Urinary bladder (tissue), 4 donors: ENCODE measurements around the gene AGAP1. TPM values are rescaled to one million over a fixed set of nuclear protein-coding genes. Genes with fewer than 3 reads are reported as not detected.

Experiments used
- DNase-seq: peaks from one replicate; pipeline ENCODE4 v3.0.0-alpha.2; 2015; ENCODE audit errors: extremely low spot score
- H3K27ac ChIP-seq: one replicate; pipeline ENCODE4 v1.5.1; 2013; ENCODE audit warnings: low read depth, mild to moderate bottlenecking, moderate library complexity
- H3K36me3 ChIP-seq: one replicate; pipeline ENCODE4 v1.6.1; 2013; ENCODE audit warnings: mild to moderate bottlenecking, moderate library complexity; ENCODE audit not compliant: insufficient read depth
- H3K4me1 ChIP-seq: one replicate; pipeline ENCODE4 v1.6.1; 2013; ENCODE audit warnings: mild to moderate bottlenecking, moderate library complexity; ENCODE audit not compliant: insufficient read depth
- H3K4me3 ChIP-seq: one replicate; pipeline ENCODE4 v1.5.1; 2013; ENCODE audit warnings: low read depth, low read length
- WGBS: extraction: QIAGEN DNeasy Blood & Tissue Kit; methylation state at CpG from one replicate; pipeline ENCODE4 v1.1.7; 2013; 5-methylcytosine and 5-hydroxymethylcytosine counted together
- polyA plus RNA-seq: library from polyadenylated mRNA; stranded (reverse); fragments of 200-250 nt; gene quantifications from one replicate; pipeline ENCODE4 v1.2.3, GENCODE V29; 2013
- total RNA-seq: library from RNA; depleted of rRNA; stranded (reverse); fragments of >200 nt; gene quantifications from one replicate; pipeline ENCODE4 v1.2.3, GENCODE V29; 2014
- donor health status: healthy with polysubstance abuse.
- donor health status: healthy.

Gene AGAP1
- total and polyA plus RNA-seq, 2 donors = 12.8 to 24.7 TPM

DNA sequence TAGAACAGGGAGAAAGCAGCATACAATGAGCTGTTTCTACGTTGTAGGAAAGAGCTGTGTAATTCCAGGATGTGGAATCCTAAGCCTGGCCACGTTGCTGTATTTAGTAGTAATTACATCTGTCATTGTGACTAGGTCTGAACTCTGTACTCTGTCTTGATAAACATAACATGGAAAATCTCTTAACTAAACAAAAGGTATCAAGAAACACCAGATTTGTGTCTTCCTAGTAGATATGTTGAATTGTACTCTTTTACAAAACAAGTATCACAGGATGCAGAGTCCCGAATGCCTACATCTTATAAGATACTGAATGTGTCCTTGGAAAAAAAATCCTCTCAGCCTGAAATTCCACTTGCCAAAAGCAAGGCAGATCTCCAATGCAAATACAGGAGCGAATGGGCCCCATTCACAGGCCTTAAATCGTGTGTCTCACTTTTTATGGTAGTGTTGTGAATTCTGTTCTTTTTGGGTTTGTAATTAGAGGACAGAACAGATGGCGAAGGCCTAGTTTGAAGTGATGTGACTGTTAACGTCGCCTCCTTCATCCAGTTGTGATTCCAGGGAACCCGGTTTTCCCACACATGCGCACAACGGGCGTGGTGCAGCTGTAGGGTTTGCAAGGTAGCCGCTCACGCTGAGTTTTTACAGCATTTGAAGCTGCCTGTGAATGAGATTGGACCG is 427.8 kb downstream of the AGAP1 start:
- H3K27ac ChIP-seq = no peak overlapping the region
- no peak for DNase-seq
- no peak overlapping the region for H3K4me3 ChIP-seq
- H3K36me3 ChIP-seq = no peaks in the 10 kb centered on the region
- 87% methylated on average over 15 of the region's 15 CpGs for WGBS
- no peaks in the 10 kb centered on the region for H3K4me1 ChIP-seq

DNA sequence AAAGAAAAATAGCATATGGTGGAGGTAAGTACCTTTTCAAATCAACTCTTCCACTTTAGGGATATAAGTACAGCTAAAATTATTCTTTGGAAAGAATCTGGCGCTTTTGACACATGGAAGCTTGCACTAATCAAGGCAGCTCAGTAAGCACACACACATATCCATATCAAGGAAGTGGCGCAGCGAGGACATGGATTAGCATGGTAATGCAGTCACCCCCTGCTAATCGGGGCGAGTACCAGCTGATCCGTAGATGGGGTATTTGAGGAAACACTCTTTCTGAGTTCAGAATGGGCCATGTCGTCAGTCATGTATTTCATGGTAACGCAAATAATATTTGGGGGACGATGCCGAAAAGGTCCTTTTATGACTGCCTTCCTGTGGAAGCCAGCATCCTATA is 429.0 kb downstream of the AGAP1 start:
- Histone ChIP-seq H3K27ac (no peak overlapping the region), H3K36me3 (no peaks in the 10 kb centered on the region), H3K4me1 (no peaks in the 10 kb centered on the region), H3K4me3 (no peak overlapping the region)
- no peak for DNase-seq
- 94% methylated on average over 10 of the region's 10 CpGs for WGBS

DNA sequence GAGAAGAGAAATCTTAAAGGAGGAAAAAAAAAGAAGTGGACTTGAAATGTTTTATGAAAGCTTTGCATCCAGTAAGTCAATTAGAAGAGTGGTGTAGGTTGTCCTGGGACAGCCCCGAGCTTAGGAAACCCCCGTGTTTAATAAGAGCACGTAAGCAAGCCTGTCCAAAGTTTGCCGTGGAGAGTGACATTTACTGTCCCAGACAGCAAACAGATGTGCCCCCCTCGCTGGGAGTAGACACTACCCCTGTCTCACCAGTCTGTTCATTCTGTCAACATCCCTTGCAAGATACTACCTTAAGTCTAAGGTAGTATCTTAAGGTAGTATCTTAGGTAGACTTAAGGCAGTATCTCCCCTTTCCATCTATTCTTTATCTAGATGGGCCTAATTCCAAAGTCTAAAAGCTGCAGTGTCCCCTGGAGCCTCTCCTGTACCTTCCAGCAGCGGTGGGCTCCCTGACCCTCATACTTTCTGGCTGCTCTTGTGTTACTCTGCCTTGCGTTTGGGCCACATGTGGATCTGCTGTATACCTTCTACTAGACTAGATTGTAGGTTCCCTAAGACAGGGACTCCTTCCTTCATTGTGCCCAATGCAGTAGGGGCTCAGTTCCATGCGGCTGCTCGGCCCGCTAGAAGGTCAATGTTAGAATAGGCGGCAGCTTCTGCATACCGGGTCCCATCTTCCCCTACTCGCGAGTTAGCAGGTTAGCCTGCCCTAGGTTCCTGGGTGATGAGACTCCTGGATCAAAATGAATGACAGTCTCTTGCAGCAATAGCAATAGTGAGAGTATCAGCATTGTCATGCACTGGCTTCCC is 430.2 kb downstream of the AGAP1 start:
- Histone ChIP-seq H3K4me1 (no peaks in the 10 kb centered on the region), H3K36me3 (no peaks in the 10 kb centered on the region), H3K27ac (no peak overlapping the region), H3K4me3 (no peak overlapping the region)
- no peak for DNase-seq
- 86% methylated on average over 14 of the region's 14 CpGs for WGBS

DNA sequence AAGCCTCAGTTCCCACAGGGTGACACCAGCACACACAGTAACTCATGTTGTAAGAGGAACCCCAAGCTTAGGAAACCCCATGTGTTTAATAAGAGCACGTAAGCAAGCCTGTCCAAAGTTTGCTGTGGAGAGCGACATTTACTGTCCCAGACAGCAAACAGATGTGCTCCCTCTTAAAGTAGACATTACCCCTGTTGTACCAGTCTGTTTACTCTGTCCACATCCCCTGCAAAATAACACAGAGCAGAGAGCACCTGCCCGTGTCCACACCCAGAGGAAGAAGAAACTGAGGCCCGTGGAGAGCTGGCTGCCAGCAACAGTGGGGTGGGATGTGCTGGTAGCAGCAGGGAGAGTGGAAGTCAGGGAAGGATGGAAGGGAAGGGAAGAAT is 430.8 kb downstream of the AGAP1 start:
- WGBS = 87% methylated on average over 4 of the region's 4 CpGs
- Histone ChIP-seq H3K4me1 (no peaks in the 10 kb centered on the region), H3K4me3 (no peak overlapping the region), H3K27ac (no peak overlapping the region), H3K36me3 (no peaks in the 10 kb centered on the region)
- DNase-seq = no peak

DNA sequence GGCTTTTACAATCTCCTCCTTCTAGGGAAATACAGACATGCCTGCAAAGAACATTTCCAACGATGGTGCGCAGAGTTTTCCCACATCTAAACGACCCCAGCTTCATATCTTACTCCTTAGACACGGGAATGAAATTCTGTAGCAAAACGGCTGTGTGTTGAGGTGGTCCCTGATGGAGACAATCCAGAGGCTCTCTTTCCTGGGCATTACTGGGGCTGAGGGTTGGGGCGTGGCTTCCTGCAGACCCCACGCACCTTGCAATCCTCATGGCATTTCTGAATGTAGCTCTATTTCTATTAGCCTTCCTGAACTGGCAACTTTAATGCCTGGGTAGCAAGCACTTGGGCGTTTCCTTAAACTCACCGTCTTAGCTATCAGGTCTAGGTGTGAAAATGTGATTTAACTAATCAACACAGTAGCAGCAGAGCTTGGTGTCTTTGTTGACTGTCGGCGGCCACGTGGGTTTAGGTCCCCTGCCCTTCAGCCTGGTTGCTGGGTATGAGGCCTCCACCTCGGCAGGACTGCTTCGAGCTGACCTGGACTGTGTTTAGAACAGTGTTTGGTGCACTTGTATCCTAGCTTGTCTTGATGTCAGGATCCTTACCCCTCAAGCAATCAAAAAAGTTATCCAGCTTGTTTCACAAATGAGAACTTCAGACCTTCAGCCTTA is 431.5 kb downstream of the AGAP1 start:
- no peaks in the 10 kb centered on the region for H3K4me1 ChIP-seq
- H3K36me3 ChIP-seq = no peaks in the 10 kb centered on the region
- H3K4me3 ChIP-seq = no peak overlapping the region
- H3K27ac ChIP-seq = no peak overlapping the region
- no peak for DNase-seq
- 88% methylated on average over 14 of the region's 14 CpGs for WGBS

DNA sequence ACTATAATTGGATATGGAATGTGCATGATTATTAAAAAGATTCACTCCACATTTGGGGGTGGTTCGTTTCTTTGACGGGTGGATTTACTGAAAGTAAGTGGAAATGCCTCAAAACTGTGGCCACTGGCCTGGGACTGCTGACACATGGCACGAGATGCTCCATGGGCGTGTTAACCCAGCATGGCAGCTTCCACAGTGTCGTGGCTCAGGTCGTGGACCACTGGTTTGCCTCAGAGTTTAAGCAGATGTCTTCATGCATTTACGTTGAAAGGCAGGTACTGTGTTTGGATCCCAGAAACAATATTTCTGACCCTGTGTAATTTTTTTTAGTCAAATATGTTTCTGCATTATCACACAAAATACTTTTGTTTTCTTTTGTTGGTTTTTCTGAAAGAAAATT is 432.4 kb downstream of the AGAP1 start:
- no peaks in the 10 kb centered on the region for H3K4me1 ChIP-seq
- H3K4me3 ChIP-seq = no peak overlapping the region
- DNase-seq = no peak
- no peak overlapping the region for H3K27ac ChIP-seq
- WGBS = 95% methylated on average over 7 of the region's 7 CpGs
- no peaks in the 10 kb centered on the region for H3K36me3 ChIP-seq

DNA sequence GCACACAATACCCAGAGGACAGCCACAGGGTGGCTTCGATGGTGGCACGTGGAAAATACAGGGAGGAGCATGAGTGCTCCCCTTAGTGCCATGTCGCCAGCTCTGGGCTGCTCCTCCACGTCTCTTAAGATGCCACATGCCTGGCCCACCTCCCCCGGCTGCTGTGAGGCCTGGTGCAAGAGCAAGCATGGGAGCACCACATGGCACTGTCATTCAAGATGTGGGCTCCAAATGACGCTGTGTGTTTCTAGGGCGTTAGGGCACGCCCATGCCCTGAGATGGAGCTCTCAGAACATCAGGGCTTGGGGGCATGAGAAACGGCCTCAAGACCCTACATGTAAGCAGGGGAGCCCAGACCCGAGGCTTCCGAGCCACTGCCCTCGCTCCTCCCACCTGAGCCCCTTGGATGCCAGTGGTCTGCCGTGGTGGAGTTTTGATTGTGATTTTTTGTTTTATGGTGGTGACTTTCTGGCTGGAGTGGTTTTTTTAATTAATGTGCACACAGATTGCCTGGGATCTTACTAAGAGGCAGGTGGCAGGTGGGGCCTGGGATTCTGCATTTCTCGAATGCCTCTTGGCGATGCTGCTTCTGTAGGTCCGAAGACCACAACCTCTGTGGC is 435.0 kb downstream of the AGAP1 start:
- WGBS = 98% methylated on average over 16 of the region's 16 CpGs
- Histone ChIP-seq H3K36me3 (no peaks in the 10 kb centered on the region), H3K27ac (no peak overlapping the region), H3K4me3 (no peak overlapping the region), H3K4me1 (no peaks in the 10 kb centered on the region)
- no peak for DNase-seq

DNA sequence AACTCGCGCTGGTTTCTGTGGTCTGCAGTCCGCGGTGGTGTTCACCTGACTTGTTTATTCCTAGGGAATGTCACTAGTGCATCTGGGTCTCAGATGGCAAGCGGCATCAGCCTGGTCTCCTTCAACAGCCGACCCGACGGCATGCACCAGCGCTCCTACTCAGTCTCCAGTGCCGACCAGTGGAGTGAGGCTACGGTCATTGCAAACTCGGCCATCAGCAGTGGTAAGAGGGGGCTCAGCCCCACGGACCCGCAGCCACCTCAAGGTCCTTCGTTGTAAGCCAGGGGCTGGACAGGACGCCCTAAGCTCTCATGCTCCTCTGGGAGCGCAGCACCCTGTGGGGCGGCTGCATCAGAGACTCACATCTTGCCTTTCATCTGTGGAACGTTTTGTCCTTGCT is 436.9 kb downstream of the AGAP1 start:
- H3K36me3 ChIP-seq = no peaks in the 10 kb centered on the region
- no peak overlapping the region for H3K27ac ChIP-seq
- no peaks in the 10 kb centered on the region for H3K4me1 ChIP-seq
- WGBS = 94% methylated on average over 19 of the region's 19 CpGs
- no peak overlapping the region for H3K4me3 ChIP-seq
- no peak for DNase-seq

DNA sequence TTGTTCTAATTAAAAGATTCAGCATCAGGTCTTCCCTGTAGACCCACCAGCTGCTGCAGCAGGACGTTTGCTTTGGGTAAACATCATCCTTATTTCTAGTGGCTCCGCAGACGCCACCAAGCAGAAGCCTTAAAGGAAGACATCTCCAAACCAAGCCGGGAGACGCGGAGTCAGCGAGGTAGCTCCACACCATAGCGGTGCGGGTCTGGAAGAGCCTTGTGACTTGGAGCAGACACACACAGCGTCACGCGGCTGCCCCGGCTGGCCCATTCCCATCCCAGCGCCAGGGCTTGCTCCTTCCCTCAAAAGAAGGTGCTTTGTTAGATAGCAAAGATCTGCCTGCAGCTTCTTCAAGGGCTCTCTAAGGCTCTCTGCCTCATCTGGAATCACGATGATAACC is 437.8 kb downstream of the AGAP1 start:
- no peak overlapping the region for H3K27ac ChIP-seq
- no peaks in the 10 kb centered on the region for H3K36me3 ChIP-seq
- H3K4me3 ChIP-seq = no peak overlapping the region
- no peak for DNase-seq
- H3K4me1 ChIP-seq = no peaks in the 10 kb centered on the region
- WGBS = 93% methylated on average over 15 of the region's 15 CpGs

DNA sequence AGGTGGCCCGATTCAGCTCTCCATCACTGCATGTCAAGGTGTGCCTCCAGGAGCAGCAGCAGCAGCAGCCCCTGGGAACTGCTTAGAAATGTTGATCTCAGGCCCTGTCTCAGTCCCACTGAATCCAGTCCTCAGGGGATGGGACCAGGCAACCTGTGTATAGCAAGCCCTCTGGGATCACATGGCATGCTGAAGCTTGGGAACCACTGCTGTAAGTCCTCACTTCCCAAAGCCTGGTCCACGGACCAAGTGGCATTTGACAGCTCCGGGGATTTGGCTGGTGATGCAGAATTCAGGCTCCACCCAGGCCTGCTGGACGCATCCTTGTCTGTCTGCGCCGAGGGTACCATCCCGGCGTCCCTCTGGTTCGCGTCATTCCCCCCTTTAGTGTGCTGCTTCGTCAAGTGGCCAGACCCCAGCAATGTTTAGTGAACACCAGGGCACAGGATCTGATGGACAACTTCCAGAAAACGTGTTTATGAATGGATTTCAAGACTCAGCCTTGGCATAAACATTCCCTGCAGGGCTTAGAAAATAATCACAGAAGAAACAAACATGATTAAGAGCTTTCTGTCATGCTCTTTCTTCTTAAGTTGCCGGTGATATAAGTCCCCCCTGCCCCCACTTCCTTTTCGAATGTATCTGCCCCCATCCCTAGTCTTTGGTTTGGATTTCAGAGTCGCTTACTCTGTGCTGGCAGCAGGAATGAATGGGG is 440.4 kb downstream of the AGAP1 start:
- Histone ChIP-seq H3K4me1 (no peaks in the 10 kb centered on the region), H3K36me3 (no peaks in the 10 kb centered on the region), H3K4me3 (no peak overlapping the region), H3K27ac (no peak overlapping the region)
- WGBS = 41% methylated on average over 15 of the region's 15 CpGs
- no peak for DNase-seq

DNA sequence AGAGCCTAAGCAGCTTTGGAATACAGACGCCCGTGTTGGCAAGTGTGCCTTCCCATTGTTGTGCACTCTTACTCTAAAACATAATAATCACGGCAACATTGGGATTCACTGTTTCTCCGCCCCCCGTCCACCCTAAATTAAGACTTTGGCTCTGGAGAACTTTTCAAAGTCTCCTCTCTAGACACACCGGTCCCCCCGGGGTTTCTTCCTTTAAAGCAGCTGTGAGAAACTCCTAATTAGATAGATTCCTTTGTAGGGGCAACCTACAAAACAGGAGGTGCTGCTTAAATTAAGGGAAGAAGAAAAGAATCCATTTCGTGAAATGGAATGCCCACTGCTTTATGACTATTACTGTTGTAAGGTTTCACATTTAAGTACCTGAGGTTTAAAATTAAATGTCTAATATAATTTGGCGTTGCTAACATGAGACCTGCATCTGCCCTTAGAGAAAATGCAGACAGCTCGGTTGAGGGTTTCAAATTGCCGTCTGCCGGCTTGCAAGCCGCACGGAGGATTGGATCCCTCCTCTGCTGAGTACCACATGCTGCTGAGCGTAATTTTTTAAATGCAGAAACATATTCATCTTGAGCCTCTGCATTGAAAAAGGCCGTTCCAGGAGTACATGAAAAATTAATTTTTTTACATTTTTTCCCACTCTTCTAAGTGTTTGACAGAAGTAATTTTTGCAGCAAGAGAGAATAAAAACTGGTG is 441.1 kb downstream of the AGAP1 start:
- DNase-seq = no peak
- no peaks in the 10 kb centered on the region for H3K36me3 ChIP-seq
- no peak overlapping the region for H3K27ac ChIP-seq
- H3K4me3 ChIP-seq = no peak overlapping the region
- H3K4me1 ChIP-seq = no peaks in the 10 kb centered on the region
- WGBS = 60% methylated on average over 16 of the region's 16 CpGs

DNA sequence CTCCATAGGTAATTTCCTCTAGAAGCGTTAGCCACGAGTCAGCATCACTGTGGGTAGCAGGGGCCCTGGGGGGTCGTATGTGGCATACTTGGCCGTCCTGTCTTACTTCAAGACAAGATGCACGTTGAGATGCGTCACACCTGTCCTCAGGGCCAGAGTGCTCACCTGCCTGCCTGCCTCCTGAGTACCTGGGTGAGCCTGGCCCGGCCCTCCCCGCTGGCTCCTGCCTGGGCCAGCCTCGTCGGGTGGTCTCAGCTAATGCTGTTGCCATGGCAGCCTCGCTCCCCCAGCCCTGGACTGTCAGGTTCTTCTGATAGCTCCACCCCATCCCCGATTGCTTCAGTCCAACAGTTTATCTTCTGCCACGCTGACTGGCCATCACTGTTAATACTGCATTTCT is 441.9 kb downstream of the AGAP1 start:
- DNase-seq = no peak
- WGBS = 91% methylated on average over 13 of the region's 13 CpGs
- Histone ChIP-seq H3K36me3 (no peaks in the 10 kb centered on the region), H3K4me3 (no peak overlapping the region), H3K4me1 (no peaks in the 10 kb centered on the region), H3K27ac (no peak overlapping the region)

DNA sequence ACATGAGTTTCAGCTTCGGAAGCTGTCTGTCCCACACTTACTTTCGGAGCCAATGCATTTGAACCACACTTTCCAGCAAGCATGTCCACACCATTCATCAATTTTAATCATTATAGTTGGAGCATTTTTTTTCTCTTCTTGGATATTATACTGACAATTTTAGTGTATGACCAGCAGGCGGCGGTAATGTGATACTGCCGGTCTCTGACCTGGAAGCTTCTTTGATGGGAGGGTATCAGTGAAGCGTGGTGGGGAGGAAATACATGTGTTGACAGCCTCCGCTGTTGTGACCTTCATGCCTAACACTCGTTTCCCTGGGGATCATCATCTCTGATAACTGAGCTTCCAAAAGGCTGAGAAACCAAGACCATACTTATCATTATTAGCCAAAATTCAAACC is 442.6 kb downstream of the AGAP1 start:
- DNase-seq = no peak
- 81% methylated on average over 8 of the region's 8 CpGs for WGBS
- no peaks in the 10 kb centered on the region for H3K4me1 ChIP-seq
- no peaks in the 10 kb centered on the region for H3K36me3 ChIP-seq
- no peak overlapping the region for H3K27ac ChIP-seq
- no peak overlapping the region for H3K4me3 ChIP-seq
